D721Med (cell line): ENCODE results near the gene FUCA2.

Experiments used
- DNase-seq: peaks from one replicate; pipeline ENCODE4 v3.0.0; 2011; ENCODE audit warnings: low spot score; ENCODE audit not compliant: insufficient read length
- FAIRE-seq: peaks from 2 replicates; lab custom pipeline; 2011; peaks lifted over from hg19 to GRCh38; lab: Jason Lieb, UNC
- TF ChIP-seq, protein P1 (sequence below): IDR thresholded peaks from 2 replicates; pipeline ENCODE4 v1.5.1; 2012; ENCODE audit warnings: mild to moderate bottlenecking, control low read depth; ENCODE audit not compliant: insufficient read depth; ENCODE audit errors: missing control alignments

Gene FUCA2

DNA sequence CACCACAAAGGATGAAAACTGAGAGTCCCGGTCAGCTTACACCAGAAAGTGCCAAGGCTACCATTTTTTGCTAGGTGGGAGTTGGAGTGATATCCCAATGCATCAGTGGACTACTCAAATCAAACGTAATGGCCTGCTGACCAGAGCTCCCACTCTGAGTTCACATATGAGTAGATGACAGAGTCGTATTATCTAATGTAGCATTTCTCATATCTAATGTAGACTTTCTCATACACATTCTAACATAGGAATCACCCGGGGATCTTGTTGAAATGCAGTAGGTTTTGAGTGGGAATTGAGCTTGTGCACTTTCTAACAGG, 38.4 kb upstream of the FUCA2 start:
- TF ChIP-seq, protein P1, sequence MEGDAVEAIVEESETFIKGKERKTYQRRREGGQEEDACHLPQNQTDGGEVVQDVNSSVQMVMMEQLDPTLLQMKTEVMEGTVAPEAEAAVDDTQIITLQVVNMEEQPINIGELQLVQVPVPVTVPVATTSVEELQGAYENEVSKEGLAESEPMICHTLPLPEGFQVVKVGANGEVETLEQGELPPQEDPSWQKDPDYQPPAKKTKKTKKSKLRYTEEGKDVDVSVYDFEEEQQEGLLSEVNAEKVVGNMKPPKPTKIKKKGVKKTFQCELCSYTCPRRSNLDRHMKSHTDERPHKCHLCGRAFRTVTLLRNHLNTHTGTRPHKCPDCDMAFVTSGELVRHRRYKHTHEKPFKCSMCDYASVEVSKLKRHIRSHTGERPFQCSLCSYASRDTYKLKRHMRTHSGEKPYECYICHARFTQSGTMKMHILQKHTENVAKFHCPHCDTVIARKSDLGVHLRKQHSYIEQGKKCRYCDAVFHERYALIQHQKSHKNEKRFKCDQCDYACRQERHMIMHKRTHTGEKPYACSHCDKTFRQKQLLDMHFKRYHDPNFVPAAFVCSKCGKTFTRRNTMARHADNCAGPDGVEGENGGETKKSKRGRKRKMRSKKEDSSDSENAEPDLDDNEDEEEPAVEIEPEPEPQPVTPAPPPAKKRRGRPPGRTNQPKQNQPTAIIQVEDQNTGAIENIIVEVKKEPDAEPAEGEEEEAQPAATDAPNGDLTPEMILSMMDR = no peak
- DNase-seq = no peak
- FAIRE-seq = no peak

DNA sequence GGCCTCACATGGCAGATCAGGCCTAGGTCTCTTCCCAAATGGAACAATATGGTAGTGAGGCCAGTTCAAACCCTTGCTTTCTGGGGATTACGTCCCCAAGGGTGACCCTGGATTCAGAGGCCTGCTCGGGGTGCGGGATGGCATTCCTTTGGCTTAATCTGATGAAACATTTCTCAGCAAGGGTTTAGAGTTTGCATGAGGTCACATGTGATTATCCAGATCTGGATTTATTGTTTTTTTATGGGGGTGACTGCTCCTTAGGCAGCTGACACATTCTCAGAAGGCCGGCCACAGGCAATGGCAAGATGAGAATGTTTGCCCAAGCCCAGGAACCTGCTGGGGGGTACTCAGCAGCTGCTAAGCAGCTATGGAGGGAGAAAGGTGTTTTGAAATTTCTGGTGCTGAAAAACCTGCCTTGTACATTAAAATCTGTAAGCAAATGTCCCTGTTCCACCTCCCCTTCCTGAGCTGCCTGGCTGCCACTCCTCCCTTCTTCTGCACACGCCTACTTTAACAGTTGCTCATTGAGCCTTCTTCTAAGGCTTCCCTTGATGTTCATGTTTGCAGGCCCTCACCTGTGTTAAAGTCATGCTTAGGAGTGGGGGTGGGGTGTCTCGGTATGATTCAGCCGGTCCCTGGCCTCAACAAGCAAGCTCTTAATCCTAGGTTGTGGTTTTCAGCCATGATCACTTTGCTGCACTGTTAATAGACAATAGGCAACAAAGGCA, 37.9 kb upstream of the FUCA2 start:
- FAIRE-seq (no peak), DNase-seq (no peak)

DNA sequence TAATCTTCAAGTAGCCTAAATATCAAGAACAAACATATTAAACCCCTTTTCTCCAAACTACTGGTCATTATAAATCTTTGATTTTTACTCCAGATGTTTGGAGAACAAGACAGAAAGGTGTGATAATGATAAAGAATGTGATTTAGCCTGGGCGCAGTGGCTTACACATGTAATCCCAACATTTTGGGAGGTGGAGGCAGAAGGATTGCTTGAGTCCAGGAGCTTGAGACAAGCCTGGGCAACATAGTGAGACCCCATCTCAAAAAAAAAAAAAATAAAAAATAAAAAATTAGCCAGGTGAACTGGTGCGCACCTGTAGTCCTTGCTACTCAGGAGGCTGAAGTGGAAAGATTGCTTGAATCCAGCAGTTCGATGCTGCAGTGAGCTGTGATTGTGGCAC, 35.1 kb upstream of the FUCA2 start:
- TF ChIP-seq, protein P1 = no peak
- DNase-seq = no peak
- FAIRE-seq = no peak

More for the DNA sequence above, 37.9 kb upstream of the FUCA2 start:
- TF ChIP-seq, protein P1 = no peak

DNA sequence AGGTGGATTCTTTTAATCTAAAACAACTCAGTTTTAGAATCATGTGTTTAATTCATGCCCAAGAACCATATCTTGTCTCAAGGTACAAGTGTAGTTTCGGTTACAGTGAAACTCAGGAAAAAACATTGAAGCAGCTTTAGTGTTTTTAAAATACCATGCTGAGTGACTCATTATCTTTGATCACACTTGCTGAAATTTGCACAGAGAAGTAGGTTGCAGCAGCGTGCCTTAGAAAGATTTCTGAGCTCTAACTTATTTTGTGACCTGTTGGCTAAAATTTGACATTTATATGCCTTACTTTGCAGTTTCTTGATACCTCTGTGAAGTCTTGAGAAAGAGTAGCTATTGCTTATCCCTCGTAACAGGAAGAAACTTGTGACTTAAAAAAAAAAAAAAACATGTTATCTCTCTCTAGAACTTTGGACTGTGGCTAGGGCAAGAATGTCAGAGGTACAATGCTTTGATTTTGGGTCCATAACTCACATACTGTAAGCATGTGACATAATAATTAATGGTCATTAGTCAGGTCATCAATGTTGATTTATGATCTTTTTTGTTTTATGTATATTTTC, 34.5 kb upstream of the FUCA2 start:
- TF ChIP-seq, protein P1 = no peak
- FAIRE-seq = no peak

DNA sequence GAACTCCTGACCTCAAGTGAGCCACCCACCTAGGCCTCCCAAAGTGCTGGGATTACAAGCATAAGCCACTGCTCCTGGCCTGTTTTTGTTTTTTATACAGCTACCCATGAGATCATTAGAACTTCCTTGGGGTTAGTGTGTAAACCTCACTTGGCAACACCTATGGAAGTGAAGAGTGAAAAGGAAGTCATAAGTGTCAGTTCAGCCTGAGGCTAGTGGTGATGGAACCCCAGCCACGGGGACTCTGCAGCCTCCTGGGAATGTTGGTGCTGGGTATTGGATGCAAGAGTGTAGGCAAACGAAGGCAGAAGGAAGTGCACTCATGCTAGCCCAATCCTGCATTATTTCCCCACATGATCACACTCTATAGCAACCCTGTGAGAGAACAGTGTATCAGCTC, 33.6 kb upstream of the FUCA2 start:
- DNase-seq = no peak
- TF ChIP-seq, protein P1 = no peak
- no peak for FAIRE-seq

More for the DNA sequence above, 34.5 kb upstream of the FUCA2 start:
- no peak for DNase-seq

DNA sequence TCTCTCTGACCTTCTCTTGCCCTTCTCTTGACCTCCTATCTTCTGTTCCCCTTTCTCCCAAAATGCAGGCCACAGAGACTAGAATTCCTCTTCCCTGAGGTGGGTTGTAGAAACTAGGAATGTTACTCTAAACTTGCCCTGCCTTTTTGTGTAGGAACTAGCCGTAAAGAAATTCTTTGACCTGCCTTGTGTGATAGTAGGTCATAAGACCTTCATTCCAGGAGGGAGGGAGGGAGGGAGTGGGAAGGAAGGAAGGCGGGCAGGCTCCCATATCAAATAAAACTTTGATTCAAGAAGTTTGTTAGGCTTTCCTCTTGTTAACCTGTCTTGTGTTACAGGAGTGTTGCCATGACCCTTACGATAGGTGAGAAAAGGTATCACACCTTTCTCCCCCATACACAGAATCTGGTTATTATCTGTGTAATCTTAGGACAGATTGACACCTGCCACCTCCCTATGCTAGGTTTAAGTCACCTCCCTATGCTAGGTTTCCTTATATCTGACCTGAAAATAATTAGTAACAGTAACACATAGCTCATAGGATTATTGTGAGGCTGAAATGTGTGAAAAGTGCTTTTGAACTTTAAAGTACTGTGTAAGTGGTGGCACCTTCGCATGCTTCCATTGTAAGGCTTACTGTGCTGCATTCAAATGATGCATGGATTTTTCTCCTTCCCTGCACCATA, 32.6 kb upstream of the FUCA2 start:
- FAIRE-seq (no peak), DNase-seq (no peak)
- TF ChIP-seq, protein P1 = no peak

DNA sequence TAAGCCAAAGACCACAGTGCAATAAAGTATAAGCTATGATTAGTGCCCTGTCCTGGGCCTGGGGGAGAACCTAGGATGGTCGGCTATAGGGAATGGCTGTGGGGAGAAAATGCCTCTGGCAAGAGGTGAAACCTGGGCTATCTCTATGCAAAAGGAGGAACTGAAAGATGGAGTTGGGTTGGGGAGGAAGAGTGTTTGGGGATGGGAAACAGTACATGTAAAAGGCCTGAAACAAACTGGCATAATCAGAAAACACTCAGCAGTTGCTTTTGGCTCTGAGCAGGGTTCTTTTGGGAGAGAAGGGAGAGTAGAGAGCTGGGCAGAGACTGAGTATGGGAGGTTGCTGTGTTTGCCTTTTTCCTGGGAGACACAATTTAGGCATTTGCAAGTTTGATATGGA, 31.9 kb upstream of the FUCA2 start:
- DNase-seq = no peak
- TF ChIP-seq, protein P1 = no peak
- no peak for FAIRE-seq
